Neural cell (in vitro differentiated cells): ENCODE results near the gene CYB561D1. TPM values are rescaled to one million over a fixed set of nuclear protein-coding genes. Genes with fewer than 3 reads are reported as not detected.

Experiments used
- H2AFZ ChIP-seq: fragments of 200-600, 300-800 bp; sonication (generic), shearing (Covaris generic); 2 replicates; pipeline ENCODE4 v1.6.0; 2014; ENCODE audit warnings: low read depth, mild to moderate bottlenecking, antibody characterized with exemption, low read length, moderate library complexity
- H3F3A ChIP-seq: fragments of 200-600 bp; shearing (Covaris generic); 2 replicates; pipeline ENCODE4 v1.6.1; 2016; ENCODE audit warnings: mild to moderate bottlenecking, moderate library complexity, mixed read lengths, antibody characterized with exemption, low read length; ENCODE audit not compliant: insufficient read depth, poor library complexity, severe bottlenecking
- H3K27ac ChIP-seq: fragments of 200-600, 300-800 bp; sonication (generic), shearing (Covaris generic); 2 replicates; pipeline ENCODE4 v1.5.1; 2014; ENCODE audit warnings: mild to moderate bottlenecking, low read length, moderate library complexity
- H3K27me3 ChIP-seq: fragments of 300-800, 200-600 bp; sonication (generic), shearing (Covaris generic); 2 replicates; pipeline ENCODE4 v1.6.0; 2014; ENCODE audit warnings: mild to moderate bottlenecking, low read depth, low read length, moderate library complexity; ENCODE audit not compliant: insufficient read depth
- H3K36me3 ChIP-seq: fragments of 300-800, 200-600 bp; sonication (generic), shearing (Covaris generic); 2 replicates; pipeline ENCODE4 v1.5.1; 2014; ENCODE audit warnings: mild to moderate bottlenecking, antibody characterized with exemption, low read length, moderate library complexity; ENCODE audit not compliant: insufficient read depth
- H3K4me2 ChIP-seq: fragments of 300-800, 200-600 bp; sonication (generic), shearing (Covaris generic); 2 replicates; pipeline ENCODE4 v1.6.0; 2014; ENCODE audit warnings: mild to moderate bottlenecking, low read length
- H3K4me3 ChIP-seq: fragments of 300-800, 200-600 bp; sonication (generic), shearing (Covaris generic); 2 replicates; pipeline ENCODE4 v1.5.1; 2014; ENCODE audit warnings: mild to moderate bottlenecking, low read length, moderate library complexity
- H3K79me2 ChIP-seq: fragments of 200-600 bp; shearing (Covaris generic); replicated peaks from 2 replicates; pipeline ENCODE4 v1.6.0; 2014; ENCODE audit warnings: mild to moderate bottlenecking, low read length, moderate library complexity; ENCODE audit not compliant: insufficient read depth
- H3K9ac ChIP-seq: fragments of 300-800, 200-600 bp; sonication (generic), shearing (Covaris generic); 2 replicates; pipeline ENCODE4 v1.6.1; 2016; ENCODE audit warnings: mild to moderate bottlenecking, low read length, mixed read lengths
- H3K9me2 ChIP-seq: fragments of 200-600 bp; shearing (Covaris generic); 2 replicates; pipeline ENCODE4 v1.6.1; 2016; ENCODE audit warnings: mild to moderate bottlenecking, low read length, mixed read lengths; ENCODE audit not compliant: insufficient read depth
- H3K9me3 ChIP-seq: fragments of 200-600, 300-800 bp; sonication (generic), shearing (Covaris generic); 2 replicates; pipeline ENCODE4 v1.6.1; 2016; ENCODE audit warnings: mild to moderate bottlenecking, mixed run types, low read length, moderate library complexity, mixed read lengths
- H4K20me1 ChIP-seq: fragments of 200-600 bp; shearing (Covaris generic); 2 replicates; pipeline ENCODE4 v1.6.1; 2016; ENCODE audit warnings: mild to moderate bottlenecking, mixed run types; ENCODE audit not compliant: insufficient read depth
- EP300 ChIP-seq: fragments of 450-650 bp; conservative IDR thresholded peaks from 2 replicates; pipeline ENCODE4 v1.6.1; 2014; ENCODE audit warnings: antibody characterized with exemption, mild to moderate bottlenecking, moderate library complexity; ENCODE audit not compliant: poor library complexity, severe bottlenecking
- EZH2 ChIP-seq: fragments of 200-600, 300-800 bp; shearing (Covaris generic), sonication (generic); IDR thresholded peaks from 2 replicates; pipeline ENCODE4 v1.6.1; 2014; ENCODE audit warnings: antibody characterized with exemption, low read length, borderline replicate concordance, mild to moderate bottlenecking; ENCODE audit not compliant: insufficient read depth, poor library complexity, severe bottlenecking
- MXI1 ChIP-seq: fragments of 450-650 bp; conservative IDR thresholded peaks from 2 replicates; pipeline ENCODE4 v1.6.1; 2014; ENCODE audit warnings: antibody characterized with exemption, mild to moderate bottlenecking; ENCODE audit not compliant: poor library complexity, severe bottlenecking
- POLR2AphosphoS5 ChIP-seq: IDR thresholded peaks from 2 replicates; pipeline ENCODE4 v1.6.1; 2012
- RAD21 ChIP-seq: fragments of 450-650 bp; conservative IDR thresholded peaks from 2 replicates; pipeline ENCODE4 v1.6.1; 2014; ENCODE audit warnings: antibody characterized with exemption, mild to moderate bottlenecking, moderate library complexity
- REST ChIP-seq: IDR thresholded peaks from 2 replicates; pipeline ENCODE4 v1.6.1; 2012; ENCODE audit warnings: borderline replicate concordance
- SMC3 ChIP-seq: fragments of 450-650 bp; conservative IDR thresholded peaks from 2 replicates; pipeline ENCODE4 v1.6.1; 2014; ENCODE audit warnings: antibody characterized with exemption, mild to moderate bottlenecking, moderate library complexity; ENCODE audit not compliant: poor library complexity
- TAF1 ChIP-seq: IDR thresholded peaks from 2 replicates; pipeline ENCODE4 v1.6.1; 2012; ENCODE audit warnings: low read depth
- polyA plus RNA-seq: library from polyadenylated mRNA; depleted of rRNA; stranded (reverse); fragments of >200 nt; gene quantifications from 2 replicates; pipeline ENCODE4 v1.2.3, GENCODE V29; 2014
- TF ChIP-seq, protein P1 (sequence below): fragments of 450-650 bp; IDR thresholded peaks from 2 replicates; pipeline ENCODE4 v1.5.1; 2014; ENCODE audit warnings: antibody characterized with exemption, mild to moderate bottlenecking, moderate library complexity; ENCODE audit not compliant: poor library complexity, severe bottlenecking

Gene CYB561D1
- polyA plus RNA-seq, 1 donor from 2014 or later = 7.2 TPM

DNA sequence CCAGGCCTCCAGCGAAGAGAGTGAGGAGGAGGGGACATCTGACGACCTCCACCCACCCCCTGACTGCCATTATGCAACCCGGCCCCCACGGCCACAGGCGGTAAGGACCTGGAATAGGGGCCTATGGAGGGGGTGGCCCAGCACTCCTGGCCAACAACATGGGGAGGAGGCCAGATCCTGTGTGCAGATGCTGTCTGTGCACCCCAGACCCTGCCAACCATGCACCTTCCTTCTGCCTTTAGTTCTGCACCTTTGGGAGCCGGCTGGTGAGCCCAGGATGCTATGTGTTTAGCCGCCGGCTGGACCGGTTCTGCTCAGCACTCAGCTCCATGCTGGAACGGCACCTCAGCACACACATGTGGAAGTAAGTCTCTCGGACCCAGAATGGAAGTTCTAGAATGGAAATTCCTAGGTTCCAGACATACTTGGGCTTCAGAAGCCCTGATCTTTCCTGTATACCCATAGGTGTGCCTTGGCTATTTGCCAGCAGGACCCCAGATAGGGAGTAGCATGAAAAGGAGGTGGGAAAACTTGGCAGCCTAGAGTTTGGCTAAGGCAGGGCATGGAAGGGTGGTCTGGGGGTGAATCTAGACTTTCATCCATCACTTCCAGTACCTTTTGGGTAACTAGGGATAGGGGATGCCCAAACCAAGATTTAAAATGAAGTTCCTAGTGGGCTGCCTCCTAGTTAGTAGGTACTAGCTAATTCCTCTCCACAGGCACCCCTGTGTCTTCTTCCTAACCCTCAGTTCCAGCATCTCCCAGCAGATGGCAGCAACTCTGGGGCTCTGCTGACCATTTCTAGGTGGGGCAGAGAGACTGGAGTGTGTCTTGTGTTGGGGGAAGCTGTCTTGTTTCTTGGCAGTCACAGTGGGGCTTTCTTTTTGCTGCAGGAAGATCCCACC, 3.6 kb upstream of the CYB561D1 start:
- TF ChIP-seq, protein P1, sequence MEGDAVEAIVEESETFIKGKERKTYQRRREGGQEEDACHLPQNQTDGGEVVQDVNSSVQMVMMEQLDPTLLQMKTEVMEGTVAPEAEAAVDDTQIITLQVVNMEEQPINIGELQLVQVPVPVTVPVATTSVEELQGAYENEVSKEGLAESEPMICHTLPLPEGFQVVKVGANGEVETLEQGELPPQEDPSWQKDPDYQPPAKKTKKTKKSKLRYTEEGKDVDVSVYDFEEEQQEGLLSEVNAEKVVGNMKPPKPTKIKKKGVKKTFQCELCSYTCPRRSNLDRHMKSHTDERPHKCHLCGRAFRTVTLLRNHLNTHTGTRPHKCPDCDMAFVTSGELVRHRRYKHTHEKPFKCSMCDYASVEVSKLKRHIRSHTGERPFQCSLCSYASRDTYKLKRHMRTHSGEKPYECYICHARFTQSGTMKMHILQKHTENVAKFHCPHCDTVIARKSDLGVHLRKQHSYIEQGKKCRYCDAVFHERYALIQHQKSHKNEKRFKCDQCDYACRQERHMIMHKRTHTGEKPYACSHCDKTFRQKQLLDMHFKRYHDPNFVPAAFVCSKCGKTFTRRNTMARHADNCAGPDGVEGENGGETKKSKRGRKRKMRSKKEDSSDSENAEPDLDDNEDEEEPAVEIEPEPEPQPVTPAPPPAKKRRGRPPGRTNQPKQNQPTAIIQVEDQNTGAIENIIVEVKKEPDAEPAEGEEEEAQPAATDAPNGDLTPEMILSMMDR = peak; percentile 79
- TF ChIP-seq SMC3 (peak; percentile 80), REST (no peak), RAD21 (peak; percentile 68), POLR2AphosphoS5 (no peak)
- Histone ChIP-seq H4K20me1 (no peaks in the 10 kb centered on the region), H3K9me2 (no peaks in the 10 kb centered on the region), H3K9me3 (no peaks in the 10 kb centered on the region), H3K4me3 (no peak overlapping the region), H2AFZ (no peak overlapping the region), H3F3A (no peaks in the 10 kb centered on the region), H3K27ac (no peak overlapping the region), H3K36me3 (no peaks in the 10 kb centered on the region), H3K4me2 (no peak overlapping the region), H3K27me3 (no peaks in the 10 kb centered on the region), H3K79me2 (no peaks in the 10 kb centered on the region), H3K9ac (no peak overlapping the region)

GRCh38 chr1:109490934-109491302, 3.0 kb upstream of the CYB561D1 start:
- H3K27ac ChIP-seq = no peak overlapping the region
- no peaks in the 10 kb centered on the region for H3K9me2 ChIP-seq
- no peak for TF ChIP-seq MXI1
- TF ChIP-seq SMC3 = peak; percentile 4
- TF ChIP-seq REST = no peak
- no peak for TF ChIP-seq EZH2
- TF ChIP-seq, protein P1 = peak; percentile 42
- no peak for TF ChIP-seq RAD21
- no peak for TF ChIP-seq EP300
- TF ChIP-seq POLR2AphosphoS5 = no peak
- TF ChIP-seq TAF1 = no peak
- H3K27me3 ChIP-seq = no peaks in the 10 kb centered on the region
- H3K9me3 ChIP-seq = no peaks in the 10 kb centered on the region
- H3K4me3 ChIP-seq = no peak overlapping the region
- H3F3A ChIP-seq = no peaks in the 10 kb centered on the region
- H3K79me2 ChIP-seq = no peaks in the 10 kb centered on the region
- no peak overlapping the region for H3K4me2 ChIP-seq
- H3K36me3 ChIP-seq = no peaks in the 10 kb centered on the region
- H4K20me1 ChIP-seq = no peaks in the 10 kb centered on the region
- no peak overlapping the region for H3K9ac ChIP-seq
- no peak overlapping the region for H2AFZ ChIP-seq
